Pancreas (tissue), 10 donors: ENCODE results near the gene C1GALT1C1. TPM values are rescaled to one million over a fixed set of nuclear protein-coding genes. Genes with fewer than 3 reads are reported as not detected.
"Not testable (repeated sequence)": the region's sequence is repeated elsewhere in the genome, so short reads cannot be mapped to it uniquely, and the experiment has no call there.

Source experiments
- ATAC-seq, 4 donors: fragments of 200-7000 bp; cut with Tn5 transposase; one replicate each; pipeline versions ENCODE4 v1.8.0 to v1.9.1; 2020; ENCODE audit warnings: mild to moderate bottlenecking in 4 of 4, moderate library complexity in 4 of 4
- DNase-seq, 6 donors: peaks; one replicate each; pipeline ENCODE4 v3.0.0-alpha.2; 2020
- FAIRE-seq: peaks from 2 replicates; lab custom pipeline; 2012; peaks lifted over from hg19 to GRCh38; lab: Jason Lieb, UNC
- H3K27ac ChIP-seq, 4 donors: fragments of 200-600 bp; sonication (generic); 1 replicate in 3 of 4; 2 replicates in 1 of 4; pipeline versions ENCODE4 v1.5.0 to v1.8.0; 2020
- H3K27me3 ChIP-seq, 4 donors: fragments of 200-600 bp; one replicate each; pipeline ENCODE4 v1.8.0; 2021
- H3K36me3 ChIP-seq, 3 donors: fragments of 200-600 bp; sonication (generic) in 1 of 3; one replicate each; pipeline versions ENCODE4 v1.5.0 to v1.8.0; 2020 to 2021
- H3K4me1 ChIP-seq, 3 donors: fragments of 200-600 bp; one replicate each; pipeline ENCODE4 v1.8.0; 2021
- H3K4me3 ChIP-seq, 4 donors: fragments of 200-600 bp; sonication (generic) in 2 of 4; one replicate each; pipeline versions ENCODE4 v1.5.0 to v1.8.0; 2020 to 2021
- H3K9me3 ChIP-seq, 4 donors: fragments of 200-600 bp; one replicate each; pipeline ENCODE4 v1.8.0; 2021
- WGBS, 2 donors: extraction: QIAGEN DNeasy Blood & Tissue Kit; methylation state at CpG; one replicate each; pipeline ENCODE4 v1.1.7; 2013; 5-methylcytosine and 5-hydroxymethylcytosine counted together
- intact Hi-C, 3 donors: fragments of 100-400 bp; cut with DNase I; formaldehyde crosslinking; loops; one replicate each; pipeline versions ENCODE4 v1.11.1 to v1.14.2; 2022
- polyA plus RNA-seq, 2 donors: library from polyadenylated mRNA; stranded (reverse); fragments of 200-250 nt; gene quantifications; one replicate each; pipeline ENCODE4 v1.2.3, GENCODE V29; 2013
- total RNA-seq, 6 donors: library from RNA; stranded (reverse); fragmentation: NEBNext Ultra II Directional in 4 of 6; extraction: Animal tissue kit (Norgen Biotek cat#: 25700) in 4 of 6; gene quantifications; one replicate each; pipeline versions ENCODE4 v1.2.1 to v1.2.4, GENCODE V29; 2021 to 2023
- TF ChIP-seq, protein P1 (sequence below), 4 donors: fragments of 200-600 bp; sonication (generic) in 3 of 4; IDR thresholded peaks; one replicate each; pipeline versions ENCODE4 v1.5.0 to v1.8.0; 2021; ENCODE audit warnings: antibody characterized with exemption in 4 of 4
- donor health status: healthy with polysubstance abuse.
- donor health status: DM: no; HTN: no; CAD: no; lungs with moderate emphysema.
- donor health status: DM: no; HTN: no; CAD: no.
- donor health status: control.
- donor health status: control.
- donor health status: Bipolar disorder and iron deficiency.
- donor health status: DM: yes; HTN: yes; CAD: no.
- donor health status: DM: no; HTN: no; CAD: no.
- donor health status: DM: no; HTN: no; CAD: no.
- donor health status: DM: yes; HTN: yes; CAD: no.

Gene C1GALT1C1
- total and polyA plus RNA-seq, 8 donors, result 5.9 to 19.1 (median 9.8) TPM

DNA sequence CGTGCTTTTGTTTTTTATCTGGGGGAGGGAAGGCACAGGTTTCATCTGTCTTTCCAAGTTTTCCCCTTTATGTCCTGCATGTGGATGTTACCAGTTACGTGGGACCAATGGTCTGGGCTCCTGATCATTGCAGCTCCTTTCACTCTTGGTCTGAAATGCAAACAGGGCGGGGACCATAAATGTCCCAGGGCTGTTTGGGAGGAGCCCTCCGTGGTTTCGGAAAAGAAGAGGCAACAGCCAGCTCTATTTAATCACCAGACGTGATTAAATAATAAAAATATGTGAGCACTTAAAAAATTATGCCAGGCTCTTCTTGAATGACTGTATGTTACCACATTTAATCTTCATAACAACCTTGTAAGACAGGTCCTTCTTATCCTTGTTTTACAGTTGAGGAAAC, 30.8 kb upstream of the C1GALT1C1 start:
- ATAC-seq (no peak), FAIRE-seq (no peak), DNase-seq (no peak)
- Histone ChIP-seq H3K4me1 (no peaks in the 10 kb centered on the region), H3K9me3 (no peaks in the 10 kb centered on the region), H3K27me3 (no peaks in the 10 kb centered on the region), H3K27ac (no peak overlapping the region), H3K4me3 (no peak overlapping the region), H3K36me3 (no peaks in the 10 kb centered on the region)
- intact Hi-C loops, result loop anchor here in 1 of 3 donors (10.0 kb wide), 1 partner anchor 166 kb away; no protein-coding TSS in a partner anchor
- TF ChIP-seq, protein P1, sequence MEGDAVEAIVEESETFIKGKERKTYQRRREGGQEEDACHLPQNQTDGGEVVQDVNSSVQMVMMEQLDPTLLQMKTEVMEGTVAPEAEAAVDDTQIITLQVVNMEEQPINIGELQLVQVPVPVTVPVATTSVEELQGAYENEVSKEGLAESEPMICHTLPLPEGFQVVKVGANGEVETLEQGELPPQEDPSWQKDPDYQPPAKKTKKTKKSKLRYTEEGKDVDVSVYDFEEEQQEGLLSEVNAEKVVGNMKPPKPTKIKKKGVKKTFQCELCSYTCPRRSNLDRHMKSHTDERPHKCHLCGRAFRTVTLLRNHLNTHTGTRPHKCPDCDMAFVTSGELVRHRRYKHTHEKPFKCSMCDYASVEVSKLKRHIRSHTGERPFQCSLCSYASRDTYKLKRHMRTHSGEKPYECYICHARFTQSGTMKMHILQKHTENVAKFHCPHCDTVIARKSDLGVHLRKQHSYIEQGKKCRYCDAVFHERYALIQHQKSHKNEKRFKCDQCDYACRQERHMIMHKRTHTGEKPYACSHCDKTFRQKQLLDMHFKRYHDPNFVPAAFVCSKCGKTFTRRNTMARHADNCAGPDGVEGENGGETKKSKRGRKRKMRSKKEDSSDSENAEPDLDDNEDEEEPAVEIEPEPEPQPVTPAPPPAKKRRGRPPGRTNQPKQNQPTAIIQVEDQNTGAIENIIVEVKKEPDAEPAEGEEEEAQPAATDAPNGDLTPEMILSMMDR (IDR thresholded peaks at IDR 0.05), result no peak
- WGBS, 2 donors, result 59 to 64% methylated on average over 6 of the region's 6 CpGs

DNA sequence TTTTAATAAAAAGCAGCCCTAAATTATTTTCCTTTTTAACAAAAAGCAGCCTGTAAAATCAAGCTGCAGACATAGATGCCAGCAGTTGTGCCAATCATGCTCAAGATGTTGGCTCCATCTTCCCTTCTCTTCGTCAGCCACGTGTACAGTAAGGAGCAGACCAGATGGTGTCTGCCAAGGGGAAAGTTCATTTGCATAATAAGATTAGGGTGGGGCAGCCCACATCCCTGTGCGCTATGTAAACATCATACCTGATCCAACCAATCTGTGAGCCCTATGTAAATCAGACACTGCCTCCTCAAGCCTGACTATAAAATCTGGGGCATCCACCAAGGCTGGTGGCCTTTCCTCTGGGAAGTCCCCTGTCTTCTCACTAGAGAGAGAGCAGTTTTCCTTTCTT, 23.1 kb upstream of the C1GALT1C1 start:
- DNase-seq (peak in 3 of 6 donors; percentile 3 to 14 (median 8)), ATAC-seq (peak in 1 of 4 donors; percentile 72), FAIRE-seq (no peak)
- no peaks in the 10 kb centered on the region for H3K9me3 ChIP-seq
- WGBS, 2 donors, result 18 to 29% methylated on average over 3 of the region's 3 CpGs
- no peak overlapping the region for H3K4me3 ChIP-seq
- no peak overlapping the region for H3K27ac ChIP-seq
- H3K36me3 ChIP-seq, result no peaks in the 10 kb centered on the region
- no peaks in the 10 kb centered on the region for H3K4me1 ChIP-seq
- H3K27me3 ChIP-seq, result no peaks in the 10 kb centered on the region
- TF ChIP-seq, protein P1 (IDR thresholded peaks at IDR 0.05), result no peak
- intact Hi-C loops, result no loop called here

- H3K4me3 ChIP-seq, H3K27me3 ChIP-seq, DNase-seq, H3K27ac ChIP-seq, intact Hi-C loops, H3K36me3 ChIP-seq, FAIRE-seq, H3K4me1 ChIP-seq, ATAC-seq, H3K9me3 ChIP-seq: not testable (repeated sequence)
- WGBS, 2 donors, result 80 to 81% methylated on average over 1 of the region's 1 CpG
These were observed 22.4 kb upstream of the C1GALT1C1 start for GRCh38 chrX:120652256-120652655.

DNA sequence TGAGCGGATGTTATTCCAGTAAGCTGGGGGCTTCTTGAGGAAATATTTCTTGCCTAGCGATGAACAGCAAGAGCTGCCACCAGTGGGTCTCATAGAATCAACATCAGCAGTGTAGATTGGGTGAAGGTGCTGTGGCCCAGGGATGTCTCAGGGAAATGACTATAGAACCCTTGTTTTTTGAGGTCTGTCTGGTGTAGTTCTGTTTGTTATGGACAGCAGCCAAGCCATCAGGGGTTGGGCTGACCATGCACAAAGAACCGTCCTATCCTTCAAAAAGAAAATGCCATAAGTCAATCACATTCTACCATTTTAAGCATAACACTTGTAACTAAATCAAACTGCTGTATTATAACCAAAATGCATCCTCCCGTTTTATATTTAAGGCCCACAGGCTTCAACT, 17.3 kb upstream of the C1GALT1C1 start:
- ATAC-seq, result no peak
- Histone ChIP-seq H3K4me1 (no peaks in the 10 kb centered on the region), H3K27ac (no peak overlapping the region), H3K27me3 (peaks cover 0 to 4% (median 0%) of the 10 kb centered on the region in 4 donors), H3K4me3 (no peak overlapping the region), H3K36me3 (no peaks in the 10 kb centered on the region), H3K9me3 (no peaks in the 10 kb centered on the region)
- intact Hi-C loops, result no loop called here
- TF ChIP-seq, protein P1 (IDR thresholded peaks at IDR 0.05), result no peak
- 66 to 68% methylated on average over 4 of the region's 4 CpGs for WGBS, 2 donors
- no peak for DNase-seq
- no peak for FAIRE-seq

GRCh38 chrX:120642871-120643270, 13.0 kb upstream of the C1GALT1C1 start:
- no peaks in the 10 kb centered on the region for H3K9me3 ChIP-seq
- H3K4me3 ChIP-seq, result no peak overlapping the region
- intact Hi-C loops, result no loop called here
- TF ChIP-seq, protein P1 (IDR thresholded peaks at IDR 0.05), result no peak
- no peak overlapping the region for H3K27ac ChIP-seq
- 51 to 64% methylated on average over 2 of the region's 2 CpGs for WGBS, 2 donors
- no peaks in the 10 kb centered on the region for H3K36me3 ChIP-seq
- FAIRE-seq (no peak), DNase-seq (no peak), ATAC-seq (no peak)
- H3K27me3 ChIP-seq, result peaks cover 0 to 4% (median 0%) of the 10 kb centered on the region in 4 donors
- no peaks in the 10 kb centered on the region for H3K4me1 ChIP-seq
